ENCODE measurements around the gene EFHC1.

GRCh38 chr6:52540286-52540902 is 120.3 kb downstream of the EFHC1 start:
- TF ChIP-seq POLR2A (IDR thresholded peaks at IDR 0.05; ENCODE audit: extremely low read depth, insufficient read length) = no peak
- no peak for TF ChIP-seq MAX (IDR thresholded peaks at IDR 0.05; ENCODE audit: low read depth, low read length)
- no peak for TF ChIP-seq CTCF (IDR thresholded peaks at IDR 0.05; ENCODE audit: low read depth, low read length)

All from NB4 (cell line).